Measurements from ENCODE around the gene COL15A1.

The COL15A1 gene

GRCh38 chr9:99058964-99059921 lies 115.5 kb downstream of the COL15A1 start:
- no peak for TF ChIP-seq CTCF (IDR thresholded peaks at IDR 0.05; ENCODE audit: low read depth, low read length, missing control alignments)
- peak; percentile 50 for DNase-seq (ENCODE audit: low read depth)
- no peak overlapping the region for H3K4me3 ChIP-seq (ENCODE audit: low read depth, low read length)

- H3K4me3 ChIP-seq (ENCODE audit: low read depth, low read length), result no peak overlapping the region
- no peak for TF ChIP-seq CTCF (IDR thresholded peaks at IDR 0.05; ENCODE audit: low read depth, low read length, missing control alignments)
- DNase-seq (ENCODE audit: low read depth), result no peak
Observed at GRCh38 chr9:99060621-99061020, 116.9 kb downstream of the COL15A1 start.

- TF ChIP-seq CTCF (IDR thresholded peaks at IDR 0.05; ENCODE audit: low read depth, low read length, missing control alignments), result no peak
- no peak overlapping the region for H3K4me3 ChIP-seq (ENCODE audit: low read depth, low read length)
- DNase-seq (ENCODE audit: low read depth), result no peak
Observed at GRCh38 chr9:99062549-99062948, 118.8 kb downstream of the COL15A1 start.

GRCh38 chr9:99063522-99063921 lies 119.8 kb downstream of the COL15A1 start:
- no peak for TF ChIP-seq CTCF (IDR thresholded peaks at IDR 0.05; ENCODE audit: low read depth, low read length, missing control alignments)
- no peak overlapping the region for H3K4me3 ChIP-seq (ENCODE audit: low read depth, low read length)
- no peak for DNase-seq (ENCODE audit: low read depth)

- TF ChIP-seq CTCF (IDR thresholded peaks at IDR 0.05; ENCODE audit: low read depth, low read length, missing control alignments), result no peak
- H3K4me3 ChIP-seq (ENCODE audit: low read depth, low read length), result no peak overlapping the region
- DNase-seq (ENCODE audit: low read depth), result no peak
Observed at GRCh38 chr9:99066571-99066970, 122.9 kb downstream of the COL15A1 start.

GRCh38 chr9:99069075-99069474 lies 125.4 kb downstream of the COL15A1 start:
- DNase-seq (ENCODE audit: low read depth), result no peak
- H3K4me3 ChIP-seq (ENCODE audit: low read depth, low read length), result no peak overlapping the region
- TF ChIP-seq CTCF (IDR thresholded peaks at IDR 0.05; ENCODE audit: low read depth, low read length, missing control alignments), result no peak

- no peak for TF ChIP-seq CTCF (IDR thresholded peaks at IDR 0.05; ENCODE audit: low read depth, low read length, missing control alignments)
- H3K4me3 ChIP-seq (ENCODE audit: low read depth, low read length), result no peak overlapping the region
- no peak for DNase-seq (ENCODE audit: low read depth)
Observed at GRCh38 chr9:99069546-99069945, 125.8 kb downstream of the COL15A1 start.

Measured in GM12864 (cell line).